ENCODE measurements around the gene ZNF593.

ZNF593 gene

GRCh38 chr1:26153966-26154532 lies 15.7 kb upstream of the ZNF593 start:
- no peak for FAIRE-seq

- FAIRE-seq: no peak
Measured at GRCh38 chr1:26154750-26155149, 15.0 kb upstream of the ZNF593 start.

- FAIRE-seq: no peak
Measured at GRCh38 chr1:26155370-26156284, 14.1 kb upstream of the ZNF593 start.

- FAIRE-seq: no peak
Measured at GRCh38 chr1:26156285-26157038, 13.2 kb upstream of the ZNF593 start.

GRCh38 chr1:26158271-26158907 lies 11.3 kb upstream of the ZNF593 start:
- FAIRE-seq: no peak

GRCh38 chr1:26158908-26159742 lies 10.6 kb upstream of the ZNF593 start, which contains the start of gene FAM110D:
FAM110D (plus strand) TSS chr1:26159079; CDS start chr1:26161292, 2,213 bp downstream.
- FAIRE-seq: no peak

GRCh38 chr1:26159743-26160039 lies 10.0 kb upstream of the ZNF593 start:
- no peak for FAIRE-seq

GRCh38 chr1:26160527-26161414 lies 8.9 kb upstream of the ZNF593 start:
- FAIRE-seq: no peak

- FAIRE-seq: no peak
Measured at GRCh38 chr1:26161415-26162219, 8.1 kb upstream of the ZNF593 start.

GRCh38 chr1:26162220-26162709 lies 7.4 kb upstream of the ZNF593 start:
- no peak for FAIRE-seq

- no peak for FAIRE-seq
Measured at GRCh38 chr1:26163684-26164035, 6.0 kb upstream of the ZNF593 start.

- no peak for FAIRE-seq
Measured at GRCh38 chr1:26164036-26164860, 5.5 kb upstream of the ZNF593 start.

- FAIRE-seq: no peak
Measured at GRCh38 chr1:26164861-26165842, 4.6 kb upstream of the ZNF593 start.

- FAIRE-seq: no peak
Measured at GRCh38 chr1:26166719-26167281, 2.9 kb upstream of the ZNF593 start.

GRCh38 chr1:26168410-26169197 lies 1.1 kb upstream of the ZNF593 start, which contains the start of gene C1orf232:
C1orf232 (minus strand) TSS chr1:26168963; CDS start chr1:26168499, 464 bp downstream.
- no peak for FAIRE-seq

GRCh38 chr1:26169198-26169554 lies 532 bp upstream of the ZNF593 start:
- FAIRE-seq: no peak

GRCh38 chr1:26170472-26170821 lies 739 bp downstream of the ZNF593 start:
- no peak for FAIRE-seq

Data from endometrium (tissue), 2 donors.